Measurements from ENCODE around the gene PSMD11. TPM values are rescaled to one million over a fixed set of nuclear protein-coding genes. Genes with fewer than 3 reads are reported as not detected.

PSMD11 gene
- total and polyA plus RNA-seq, 2 of the 13 experiments (the other 11 are each of a cell fraction or from before 2014, with no cell fraction given): 69.8 to 152 TPM

DNA sequence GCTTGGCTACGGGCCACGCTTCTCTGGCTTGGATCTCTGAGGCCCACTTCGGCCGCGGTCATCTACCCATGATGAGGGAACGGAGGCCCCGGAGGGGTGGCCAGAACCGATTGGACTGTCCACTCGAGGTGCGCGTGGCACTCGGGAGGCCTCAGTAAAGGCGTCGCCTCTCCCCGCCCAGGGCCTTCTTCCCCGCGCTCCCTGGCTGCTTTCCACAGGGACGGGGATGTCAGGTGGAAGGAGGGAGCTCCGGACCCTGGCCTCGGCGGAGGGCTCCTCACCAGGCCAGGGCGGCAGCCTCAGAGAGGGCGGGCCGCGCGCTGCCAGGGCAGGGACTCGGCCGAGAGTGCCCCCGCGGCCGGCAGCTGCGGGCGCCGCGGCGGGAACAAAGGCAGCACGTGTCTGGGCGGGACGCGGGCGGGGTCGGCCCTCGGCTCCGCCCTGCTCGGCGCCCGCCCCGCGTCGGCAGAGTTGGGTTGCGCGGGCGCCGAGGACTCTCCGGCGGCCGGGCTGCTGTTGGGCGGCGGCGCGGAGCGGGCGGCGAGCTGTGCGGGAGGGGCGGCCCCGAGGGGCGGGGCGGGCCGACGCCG is 41.9 kb downstream of the PSMD11 start (continued):
- TF ChIP-seq, protein P1, sequence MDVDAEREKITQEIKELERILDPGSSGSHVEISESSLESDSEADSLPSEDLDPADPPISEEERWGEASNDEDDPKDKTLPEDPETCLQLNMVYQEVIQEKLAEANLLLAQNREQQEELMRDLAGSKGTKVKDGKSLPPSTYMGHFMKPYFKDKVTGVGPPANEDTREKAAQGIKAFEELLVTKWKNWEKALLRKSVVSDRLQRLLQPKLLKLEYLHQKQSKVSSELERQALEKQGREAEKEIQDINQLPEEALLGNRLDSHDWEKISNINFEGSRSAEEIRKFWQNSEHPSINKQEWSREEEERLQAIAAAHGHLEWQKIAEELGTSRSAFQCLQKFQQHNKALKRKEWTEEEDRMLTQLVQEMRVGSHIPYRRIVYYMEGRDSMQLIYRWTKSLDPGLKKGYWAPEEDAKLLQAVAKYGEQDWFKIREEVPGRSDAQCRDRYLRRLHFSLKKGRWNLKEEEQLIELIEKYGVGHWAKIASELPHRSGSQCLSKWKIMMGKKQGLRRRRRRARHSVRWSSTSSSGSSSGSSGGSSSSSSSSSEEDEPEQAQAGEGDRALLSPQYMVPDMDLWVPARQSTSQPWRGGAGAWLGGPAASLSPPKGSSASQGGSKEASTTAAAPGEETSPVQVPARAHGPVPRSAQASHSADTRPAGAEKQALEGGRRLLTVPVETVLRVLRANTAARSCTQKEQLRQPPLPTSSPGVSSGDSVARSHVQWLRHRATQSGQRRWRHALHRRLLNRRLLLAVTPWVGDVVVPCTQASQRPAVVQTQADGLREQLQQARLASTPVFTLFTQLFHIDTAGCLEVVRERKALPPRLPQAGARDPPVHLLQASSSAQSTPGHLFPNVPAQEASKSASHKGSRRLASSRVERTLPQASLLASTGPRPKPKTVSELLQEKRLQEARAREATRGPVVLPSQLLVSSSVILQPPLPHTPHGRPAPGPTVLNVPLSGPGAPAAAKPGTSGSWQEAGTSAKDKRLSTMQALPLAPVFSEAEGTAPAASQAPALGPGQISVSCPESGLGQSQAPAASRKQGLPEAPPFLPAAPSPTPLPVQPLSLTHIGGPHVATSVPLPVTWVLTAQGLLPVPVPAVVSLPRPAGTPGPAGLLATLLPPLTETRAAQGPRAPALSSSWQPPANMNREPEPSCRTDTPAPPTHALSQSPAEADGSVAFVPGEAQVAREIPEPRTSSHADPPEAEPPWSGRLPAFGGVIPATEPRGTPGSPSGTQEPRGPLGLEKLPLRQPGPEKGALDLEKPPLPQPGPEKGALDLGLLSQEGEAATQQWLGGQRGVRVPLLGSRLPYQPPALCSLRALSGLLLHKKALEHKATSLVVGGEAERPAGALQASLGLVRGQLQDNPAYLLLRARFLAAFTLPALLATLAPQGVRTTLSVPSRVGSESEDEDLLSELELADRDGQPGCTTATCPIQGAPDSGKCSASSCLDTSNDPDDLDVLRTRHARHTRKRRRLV (CRISPR knock-in tag; IDR thresholded peaks at IDR 0.05): no peak
- TF ChIP-seq ZNF430 (CRISPR knock-in tag; IDR thresholded peaks at IDR 0.05) (no peak), ZNF230 (CRISPR knock-in tag; IDR thresholded peaks at IDR 0.05) (no peak), SP140L (CRISPR knock-in tag; IDR thresholded peaks at IDR 0.05; ENCODE audit: borderline replicate concordance) (no peak), SRY (CRISPR knock-in tag; IDR thresholded peaks at IDR 0.05) (0 out of 2 replicates have a peak, but pooled peaks have one; percentile 26), NFRKB (IDR thresholded peaks at IDR 0.05) (no peak), NFATC3 (CRISPR knock-in tag; IDR thresholded peaks at IDR 0.05) (no peak), ZNF296 (CRISPR knock-in tag; conservative IDR thresholded peaks at IDR 0.05) (no peak), SRF (IDR thresholded peaks at IDR 0.05; ENCODE audit: low read depth, low read length) (no peak), ZNF326 (CRISPR knock-in tag; IDR thresholded peaks at IDR 0.05; ENCODE audit: borderline replicate concordance) (no peak), ZNF746 (CRISPR knock-in tag; IDR thresholded peaks at IDR 0.05) (no peak; the same call in 1 of the 2 replicates), CCAR2 (optimal IDR thresholded peaks at IDR 0.05; ENCODE audit: low read depth, low read length) (no peak), RBAK (CRISPR knock-in tag; IDR thresholded peaks at IDR 0.05) (no peak), NAIF1 (CRISPR knock-in tag; IDR thresholded peaks at IDR 0.05; ENCODE audit: borderline replicate concordance) (no peak), NR1H2 (CRISPR knock-in tag; IDR thresholded peaks at IDR 0.05; ENCODE audit: borderline replicate concordance, low read depth) (no peak)
- TF ChIP-seq, protein P2, sequence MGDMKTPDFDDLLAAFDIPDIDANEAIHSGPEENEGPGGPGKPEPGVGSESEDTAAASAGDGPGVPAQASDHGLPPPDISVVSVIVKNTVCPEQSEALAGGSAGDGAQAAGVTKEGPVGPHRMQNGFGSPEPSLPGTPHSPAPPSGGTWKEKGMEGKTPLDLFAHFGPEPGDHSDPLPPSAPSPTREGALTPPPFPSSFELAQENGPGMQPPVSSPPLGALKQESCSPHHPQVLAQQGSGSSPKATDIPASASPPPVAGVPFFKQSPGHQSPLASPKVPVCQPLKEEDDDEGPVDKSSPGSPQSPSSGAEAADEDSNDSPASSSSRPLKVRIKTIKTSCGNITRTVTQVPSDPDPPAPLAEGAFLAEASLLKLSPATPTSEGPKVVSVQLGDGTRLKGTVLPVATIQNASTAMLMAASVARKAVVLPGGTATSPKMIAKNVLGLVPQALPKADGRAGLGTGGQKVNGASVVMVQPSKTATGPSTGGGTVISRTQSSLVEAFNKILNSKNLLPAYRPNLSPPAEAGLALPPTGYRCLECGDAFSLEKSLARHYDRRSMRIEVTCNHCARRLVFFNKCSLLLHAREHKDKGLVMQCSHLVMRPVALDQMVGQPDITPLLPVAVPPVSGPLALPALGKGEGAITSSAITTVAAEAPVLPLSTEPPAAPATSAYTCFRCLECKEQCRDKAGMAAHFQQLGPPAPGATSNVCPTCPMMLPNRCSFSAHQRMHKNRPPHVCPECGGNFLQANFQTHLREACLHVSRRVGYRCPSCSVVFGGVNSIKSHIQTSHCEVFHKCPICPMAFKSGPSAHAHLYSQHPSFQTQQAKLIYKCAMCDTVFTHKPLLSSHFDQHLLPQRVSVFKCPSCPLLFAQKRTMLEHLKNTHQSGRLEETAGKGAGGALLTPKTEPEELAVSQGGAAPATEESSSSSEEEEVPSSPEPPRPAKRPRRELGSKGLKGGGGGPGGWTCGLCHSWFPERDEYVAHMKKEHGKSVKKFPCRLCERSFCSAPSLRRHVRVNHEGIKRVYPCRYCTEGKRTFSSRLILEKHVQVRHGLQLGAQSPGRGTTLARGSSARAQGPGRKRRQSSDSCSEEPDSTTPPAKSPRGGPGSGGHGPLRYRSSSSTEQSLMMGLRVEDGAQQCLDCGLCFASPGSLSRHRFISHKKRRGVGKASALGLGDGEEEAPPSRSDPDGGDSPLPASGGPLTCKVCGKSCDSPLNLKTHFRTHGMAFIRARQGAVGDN (CRISPR knock-in tag; IDR thresholded peaks at IDR 0.05): peak; percentile 88
- TF ChIP-seq, protein P3, sequence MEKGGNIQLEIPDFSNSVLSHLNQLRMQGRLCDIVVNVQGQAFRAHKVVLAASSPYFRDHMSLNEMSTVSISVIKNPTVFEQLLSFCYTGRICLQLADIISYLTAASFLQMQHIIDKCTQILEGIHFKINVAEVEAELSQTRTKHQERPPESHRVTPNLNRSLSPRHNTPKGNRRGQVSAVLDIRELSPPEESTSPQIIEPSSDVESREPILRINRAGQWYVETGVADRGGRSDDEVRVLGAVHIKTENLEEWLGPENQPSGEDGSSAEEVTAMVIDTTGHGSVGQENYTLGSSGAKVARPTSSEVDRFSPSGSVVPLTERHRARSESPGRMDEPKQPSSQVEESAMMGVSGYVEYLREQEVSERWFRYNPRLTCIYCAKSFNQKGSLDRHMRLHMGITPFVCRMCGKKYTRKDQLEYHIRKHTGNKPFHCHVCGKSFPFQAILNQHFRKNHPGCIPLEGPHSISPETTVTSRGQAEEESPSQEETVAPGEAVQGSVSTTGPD (CRISPR knock-in tag; IDR thresholded peaks at IDR 0.05): no peak
